K562 (cell line): ENCODE data around the gene IL2RG. TPM values are rescaled to one million over a fixed set of nuclear protein-coding genes. Genes with fewer than 3 reads are reported as not detected.
A peak's percentile ranks its signal among the peaks of the same experiment; 100 is the strongest.

Experiments used
- BACH1 ChIP-seq: fragments of 200-800 bp; sonication (Bioruptor generic); IDR thresholded peaks from 2 replicates; pipeline ENCODE4 v1.6.1; 2016; ENCODE audit warnings: missing genetic modification characterization, missing compliant biosample characterization
- BDP1 ChIP-seq: IDR thresholded peaks from 3 replicates; pipeline ENCODE4 v1.6.1; 2011; ENCODE audit not compliant: insufficient read length, insufficient read depth
- BRF1 ChIP-seq: IDR thresholded peaks from 3 replicates; pipeline ENCODE4 v1.6.1; 2011; ENCODE audit warnings: borderline replicate concordance, mild to moderate bottlenecking; ENCODE audit not compliant: insufficient read length; ENCODE audit errors: extremely low read depth
- CBFA2T2 ChIP-seq: fragments of 450-650 bp; conservative IDR thresholded peaks from 2 replicates; pipeline ENCODE4 v1.6.1; 2017; ENCODE audit warnings: mild to moderate bottlenecking
- CC2D1A ChIP-seq: fragments of 450-650 bp; IDR thresholded peaks from 2 replicates; pipeline ENCODE4 v1.6.1; 2017; ENCODE audit warnings: mild to moderate bottlenecking
- DACH1 ChIP-seq: fragments of 450-650 bp; IDR thresholded peaks from 2 replicates; pipeline ENCODE4 v1.6.1; 2018; ENCODE audit not compliant: partially characterized antibody
- EGR1 ChIP-seq: fragments of 450-650 bp; conservative IDR thresholded peaks from 2 replicates; pipeline ENCODE4 v1.6.1; 2017; ENCODE audit warnings: mild to moderate bottlenecking
- FOS ChIP-seq: IDR thresholded peaks from 3 replicates; pipeline ENCODE4 v1.6.1; 2011; ENCODE audit not compliant: insufficient read length; ENCODE audit errors: extremely low read depth
- FOXJ3 ChIP-seq: sonication (generic); formaldehyde crosslinking; IDR thresholded peaks from 2 replicates; pipeline ENCODE4 v1.4.0; 2020; ENCODE audit warnings: mild to moderate bottlenecking, missing genetic modification reagents
- GABPA ChIP-seq: fragments of 200-800 bp; sonication (Bioruptor generic); conservative IDR thresholded peaks from 2 replicates; pipeline ENCODE4 v1.6.1; 2016; ENCODE audit warnings: low read depth, missing genetic modification characterization, missing compliant biosample characterization
- HIVEP1 ChIP-seq: fragments of 250-450 bp; sonication (Bioruptor Pico); IDR thresholded peaks from 2 replicates; pipeline ENCODE4 v1.4.0; 2020; ENCODE audit warnings: mild to moderate bottlenecking
- IRF9 ChIP-seq: fragments of 450-650 bp; IDR thresholded peaks from 2 replicates; pipeline ENCODE4 v1.6.1; 2016; ENCODE audit warnings: missing biosample characterization, missing genetic modification characterization
- KLF1 ChIP-seq: fragments of 450-650 bp; IDR thresholded peaks from 2 replicates; pipeline ENCODE4 v1.6.1; 2016; ENCODE audit warnings: missing genetic modification characterization, missing compliant biosample characterization
- MCM3 ChIP-seq: fragments of 450-650 bp; IDR thresholded peaks from 2 replicates; pipeline ENCODE4 v1.6.1; 2016
- MCM5 ChIP-seq: fragments of 450-650 bp; IDR thresholded peaks from 2 replicates; pipeline ENCODE4 v1.6.1; 2016; ENCODE audit warnings: low read depth
- MEF2D ChIP-seq: conservative IDR thresholded peaks from 2 replicates; pipeline ENCODE4 v1.6.1; 2016; ENCODE audit warnings: low read depth, missing genetic modification characterization, missing compliant biosample characterization
- RBFOX2 ChIP-seq: fragments of 200-400 bp; formaldehyde crosslinking; IDR thresholded peaks from 2 replicates; pipeline ENCODE4 v1.6.1; 2017; ENCODE audit warnings: low read depth, mild to moderate bottlenecking, low read length, moderate library complexity
- SMAD4 ChIP-seq: fragments of 250-450 bp; sonication (Bioruptor Pico); conservative IDR thresholded peaks from 2 replicates; pipeline ENCODE4 v1.8.0; 2021; ENCODE audit warnings: inconsistent platforms, mild to moderate bottlenecking, moderate library complexity
- TAF1 ChIP-seq: IDR thresholded peaks from 2 replicates; pipeline ENCODE4 v1.6.1; 2011; ENCODE audit warnings: mild to moderate bottlenecking, low read length, moderate library complexity; ENCODE audit not compliant: insufficient read depth, control insufficient read depth, severe bottlenecking; ENCODE audit errors: extremely low read depth
- TEAD1 ChIP-seq, 2 experiments: fragments of 450-650 bp in 1 of 2; sonication (generic) in 1 of 2; formaldehyde crosslinking; IDR thresholded peaks; 2 replicates each; pipeline versions ENCODE4 v1.4.0 to v1.8.0; 2020 to 2022; ENCODE audit warnings: mild to moderate bottlenecking in 2 of 2, missing genetic modification reagents in 1 of 2
- YBX1 ChIP-seq: fragments of 450-650 bp; IDR thresholded peaks from 2 replicates; pipeline ENCODE4 v1.7.1; 2016; ENCODE audit warnings: mild to moderate bottlenecking
- ZFP30 ChIP-seq: fragments of 250-450 bp; sonication (Bioruptor Pico); IDR thresholded peaks from 2 replicates; pipeline ENCODE4 v1.8.0; 2022; ENCODE audit warnings: moderate library complexity, mild to moderate bottlenecking, inconsistent platforms, borderline replicate concordance
- ZHX1 ChIP-seq: fragments of 150-350 bp; conservative IDR thresholded peaks from 2 replicates; pipeline ENCODE4 v1.6.1; 2014; ENCODE audit warnings: low read length
- ZNF143 ChIP-seq: sonication (generic); formaldehyde crosslinking; IDR thresholded peaks from 2 replicates; pipeline ENCODE4 v1.9.0; 2022; ENCODE audit warnings: mild to moderate bottlenecking, missing genetic modification reagents
- ZNF184 ChIP-seq: sonication (generic); formaldehyde crosslinking; IDR thresholded peaks from 2 replicates; pipeline ENCODE4 v1.5.0; 2020; ENCODE audit warnings: missing genetic modification reagents
- ZNF445 ChIP-seq: fragments of 250-450 bp; sonication (Bioruptor Pico); IDR thresholded peaks from 2 replicates; pipeline ENCODE4 v1.4.0; 2020; ENCODE audit warnings: low read depth, mild to moderate bottlenecking, moderate library complexity
- polyA plus RNA-seq, 8 experiments: library from polyadenylated mRNA; depleted of rRNA in 4 of 8; stranded (reverse) in 5 of 8; unstranded in 3 of 8; fragments of >200 nt; fragmentation: Nextera tagmentation in 2 of 8; fragmentation: Illumina TruSeq in 1 of 8; extraction: Ambion mirVana in 2 of 8; extraction: Trizol in 1 of 8; gene quantifications; 2 replicates each; pipeline versions ENCODE4 v1.2.1 to v1.2.3, GENCODE V29; 2011 to 2014; ENCODE audit warnings: inconsistent platforms in 1 of 8, missing spikeins in 1 of 8
- total RNA-seq, 7 experiments: library from RNA; depleted of rRNA in 6 of 7; stranded (reverse); fragments of >200 nt in 6 of 7; fragmentation: Illumina TruSeq in 2 of 7; extraction: Trizol in 2 of 7; gene quantifications; 2 replicates each; pipeline versions ENCODE4 v1.2.1 to v1.2.3, GENCODE V29; 2011 to 2021; ENCODE audit warnings: low replicate concordance in 1 of 7

Gene IL2RG
- total and polyA plus RNA-seq, 9 of the 15 experiments (the other 6 are each of a cell fraction or from before 2014, with no cell fraction given) = 5.5 to 55.4 (median 19.7) TPM

DNA sequence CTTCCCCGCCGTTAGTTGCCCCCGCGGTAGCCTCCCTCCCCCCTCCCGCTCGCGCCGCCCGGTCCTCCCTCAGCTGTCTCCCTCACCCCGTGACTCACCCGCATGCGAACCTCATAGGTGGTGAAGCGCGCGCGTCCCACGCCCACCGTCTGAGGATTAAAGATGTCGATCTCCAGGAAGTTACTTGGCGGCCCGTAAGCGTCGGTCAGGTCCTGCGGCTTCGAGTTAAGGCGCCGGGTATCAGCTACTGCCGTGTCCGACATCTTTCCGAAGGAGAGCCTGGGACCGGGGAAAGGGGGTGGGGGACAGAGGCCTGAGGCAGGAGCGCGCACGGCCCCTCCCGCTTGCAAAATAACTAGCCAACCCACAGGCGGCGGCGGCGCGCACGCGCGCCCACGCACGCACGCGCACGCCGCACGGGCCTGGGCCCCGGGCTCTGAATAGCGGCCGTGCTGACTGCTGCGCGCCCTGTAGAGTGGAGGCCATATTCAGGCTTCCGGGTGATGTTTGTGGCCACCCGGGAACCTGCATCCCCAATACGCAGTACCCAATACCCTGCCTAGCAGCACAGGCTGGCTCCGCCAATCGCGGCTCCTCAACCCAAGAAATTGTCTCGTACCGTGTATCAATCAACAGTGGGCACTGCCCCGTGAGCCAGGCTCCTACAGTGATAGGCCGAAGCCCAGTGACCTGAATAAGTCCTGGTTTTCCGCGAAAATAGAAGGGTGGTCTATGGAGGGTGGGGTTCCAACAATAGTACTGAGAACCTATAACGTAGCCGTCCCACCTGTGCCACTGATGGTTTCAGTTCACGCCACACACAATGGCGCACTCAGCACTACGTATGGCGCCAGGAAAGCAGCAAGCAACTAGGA, 43.1 kb downstream of the IL2RG start, which contains the start of gene SNX12 (continued):
- TF ChIP-seq IRF9 (tag) (no peak), TAF1 (peak; percentile 12), MEF2D (tag) (no peak), YBX1 (no peak), RBFOX2 (peak; percentile 80), ZNF445 (no peak), BDP1 (no peak), FOXJ3 (CRISPR knock-in tag) (no peak), MCM5 (no peak), ZNF184 (CRISPR knock-in tag) (no peak), MCM3 (no peak), HIVEP1 (CRISPR knock-in tag) (peak; percentile 56; the same call in 1 of the 2 replicates), KLF1 (peak; percentile 83; the same call in 1 of the 2 replicates), ZHX1 (peak; percentile 50; the same call in 1 of the 2 replicates), TEAD1 (CRISPR knock-in tag; IDR thresholded peaks at IDR 0.05) (0 out of 4 replicates have a peak, but pooled peaks of 1 of the 2 experiments have one; percentile 33), GABPA (peak; percentile 54; the same call in 1 of the 2 replicates), CC2D1A (0 out of 2 replicates have a peak, but pooled peaks have one; percentile 3), ZFP30 (CRISPR knock-in tag) (no peak), EGR1 (peak; percentile 90), BRF1 (no peak), BACH1 (tag) (peak; percentile 80; the same call in 1 of the 2 replicates), ZNF143 (CRISPR knock-in tag) (no peak), SMAD4 (peak; percentile 95), DACH1 (peak; percentile 32), FOS (peak; percentile 98), CBFA2T2 (no peak)
